Psoas muscle (tissue), 8 donors: Measurements from ENCODE around the gene ZCCHC3. TPM values are rescaled to one million over a fixed set of nuclear protein-coding genes. Genes with fewer than 3 reads are reported as not detected.
A peak's percentile ranks its signal among the peaks of the same experiment; 100 is the strongest.

ENCODE experiments used
- ATAC-seq, 4 donors: fragments of 200-7000 bp; cut with Tn5 transposase; one replicate each; pipeline ENCODE4 v1.9.1; 2020; ENCODE audit warnings: moderate library complexity in 3 of 4, mild to moderate bottlenecking in 2 of 4
- DNase-seq, 2 donors: peaks; one replicate each; pipeline ENCODE4 v3.0.0-alpha.2; 2020
- H3K27ac ChIP-seq: fragments of 200-600 bp; one replicate; pipeline ENCODE4 v1.8.0; 2022
- H3K27me3 ChIP-seq, 3 donors: fragments of 200-600 bp in 1 of 3; one replicate each; pipeline versions ENCODE4 v1.6.1 to v1.8.0; 2013 to 2022; ENCODE audit warnings: low read length in 2 of 3, mild to moderate bottlenecking in 2 of 3, moderate library complexity in 1 of 3; ENCODE audit not compliant: insufficient read depth in 3 of 3
- H3K36me3 ChIP-seq, 2 donors: fragments of 200-600 bp in 1 of 2; one replicate each; pipeline versions ENCODE4 v1.6.1 to v1.8.0; 2013 to 2022; ENCODE audit warnings: low read depth in 1 of 2, mild to moderate bottlenecking in 1 of 2, moderate library complexity in 1 of 2; ENCODE audit not compliant: insufficient read depth in 1 of 2
- H3K4me1 ChIP-seq: fragments of 200-600 bp; one replicate; pipeline ENCODE4 v1.8.0; 2022
- H3K4me3 ChIP-seq: fragments of 200-600 bp; one replicate; pipeline ENCODE4 v1.8.0; 2022; ENCODE audit warnings: mild to moderate bottlenecking
- H3K9me3 ChIP-seq: fragments of 200-600 bp; one replicate; pipeline ENCODE4 v1.8.0; 2022
- WGBS, 3 donors: extraction: QIAGEN DNeasy Blood & Tissue Kit; methylation state at CpG; one replicate each; pipeline versions ENCODE4 v1.1.6 to v1.1.7; 2013; 5-methylcytosine and 5-hydroxymethylcytosine counted together
- intact Hi-C, 2 donors: fragments of 100-400 bp; cut with DNase I; formaldehyde crosslinking; loops; one replicate each; pipeline versions ENCODE4 v1.11.0 to v1.14.2; 2022
- polyA plus RNA-seq, 3 donors: library from polyadenylated mRNA; stranded (reverse); fragments of 200-250 nt; gene quantifications; one replicate each; pipeline ENCODE4 v1.2.3, GENCODE V29; 2013
- total RNA-seq, 4 donors: library from RNA; stranded (reverse); fragmentation: NEBNext Ultra II Directional in 2 of 4; extraction: Animal tissue kit (Norgen Biotek cat#: 25700) in 2 of 4; gene quantifications; one replicate each; pipeline versions ENCODE4 v1.2.1 to v1.2.4, GENCODE V29; 2021 to 2023
- TF ChIP-seq, protein P1 (sequence below): fragments of 200-600 bp; IDR thresholded peaks from one replicate; pipeline ENCODE4 v1.8.0; 2022; ENCODE audit warnings: antibody characterized with exemption
- donor health status: healthy with polysubstance abuse.
- donor health status: DM: no; HTN: no; CAD: no; lungs with moderate emphysema.
- donor health status: Bipolar disorder and iron deficiency.
- donor health status: healthy.
- donor health status: DM: yes; HTN: yes; CAD: no.
- donor health status: DM: no; HTN: no; CAD: no.
- donor health status: DM: no; HTN: no; CAD: no.
- donor health status: DM: yes; HTN: yes; CAD: no.

ZCCHC3 gene
- total and polyA plus RNA-seq, 7 donors: 6.8 to 10.2 (median 9.3) TPM

DNA sequence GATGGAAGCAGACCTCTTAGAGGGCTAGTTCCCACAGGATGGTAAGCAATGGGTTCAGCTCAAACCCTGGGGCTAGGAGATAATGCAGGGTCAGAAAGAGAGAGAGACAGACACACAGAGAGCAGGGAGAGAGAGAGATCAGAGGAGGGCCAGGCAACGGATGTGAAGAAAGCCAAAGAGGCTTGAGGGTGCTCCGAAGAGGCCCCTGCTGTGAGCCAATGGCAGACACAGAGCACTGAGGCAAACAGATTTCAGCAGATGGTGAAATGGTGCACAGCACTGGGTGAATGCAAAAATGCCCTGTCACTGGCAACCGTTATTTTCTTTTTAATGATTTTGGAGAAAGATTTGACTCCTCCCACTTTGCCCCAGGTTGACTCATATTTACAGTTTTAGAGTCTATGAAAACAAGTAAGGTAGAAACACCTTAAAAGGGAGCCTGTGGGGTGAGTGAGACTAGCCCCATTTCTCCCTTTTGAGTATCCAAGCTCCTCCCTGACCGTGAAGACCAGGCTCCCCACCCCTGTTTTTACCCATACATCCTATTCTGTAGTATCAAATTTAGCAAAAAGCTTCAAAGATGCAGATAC lies 39.0 kb upstream of the ZCCHC3 start:
- H3K36me3 ChIP-seq: no peaks in the 10 kb centered on the region
- H3K4me1 ChIP-seq: no peaks in the 10 kb centered on the region
- intact Hi-C loops: no loop called here
- TF ChIP-seq, protein P1, sequence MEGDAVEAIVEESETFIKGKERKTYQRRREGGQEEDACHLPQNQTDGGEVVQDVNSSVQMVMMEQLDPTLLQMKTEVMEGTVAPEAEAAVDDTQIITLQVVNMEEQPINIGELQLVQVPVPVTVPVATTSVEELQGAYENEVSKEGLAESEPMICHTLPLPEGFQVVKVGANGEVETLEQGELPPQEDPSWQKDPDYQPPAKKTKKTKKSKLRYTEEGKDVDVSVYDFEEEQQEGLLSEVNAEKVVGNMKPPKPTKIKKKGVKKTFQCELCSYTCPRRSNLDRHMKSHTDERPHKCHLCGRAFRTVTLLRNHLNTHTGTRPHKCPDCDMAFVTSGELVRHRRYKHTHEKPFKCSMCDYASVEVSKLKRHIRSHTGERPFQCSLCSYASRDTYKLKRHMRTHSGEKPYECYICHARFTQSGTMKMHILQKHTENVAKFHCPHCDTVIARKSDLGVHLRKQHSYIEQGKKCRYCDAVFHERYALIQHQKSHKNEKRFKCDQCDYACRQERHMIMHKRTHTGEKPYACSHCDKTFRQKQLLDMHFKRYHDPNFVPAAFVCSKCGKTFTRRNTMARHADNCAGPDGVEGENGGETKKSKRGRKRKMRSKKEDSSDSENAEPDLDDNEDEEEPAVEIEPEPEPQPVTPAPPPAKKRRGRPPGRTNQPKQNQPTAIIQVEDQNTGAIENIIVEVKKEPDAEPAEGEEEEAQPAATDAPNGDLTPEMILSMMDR: no peak
- no peaks in the 10 kb centered on the region for H3K9me3 ChIP-seq
- DNase-seq (no peak), ATAC-seq (no peak)
- H3K4me3 ChIP-seq: no peak overlapping the region
- H3K27ac ChIP-seq: no peak overlapping the region
- 49 to 75% (median 54%) methylated on average over 4 of the region's 4 CpGs for WGBS, 3 donors
- H3K27me3 ChIP-seq: peaks cover 0 to under 1% (median 0%) of the 10 kb centered on the region in 3 donors

DNA sequence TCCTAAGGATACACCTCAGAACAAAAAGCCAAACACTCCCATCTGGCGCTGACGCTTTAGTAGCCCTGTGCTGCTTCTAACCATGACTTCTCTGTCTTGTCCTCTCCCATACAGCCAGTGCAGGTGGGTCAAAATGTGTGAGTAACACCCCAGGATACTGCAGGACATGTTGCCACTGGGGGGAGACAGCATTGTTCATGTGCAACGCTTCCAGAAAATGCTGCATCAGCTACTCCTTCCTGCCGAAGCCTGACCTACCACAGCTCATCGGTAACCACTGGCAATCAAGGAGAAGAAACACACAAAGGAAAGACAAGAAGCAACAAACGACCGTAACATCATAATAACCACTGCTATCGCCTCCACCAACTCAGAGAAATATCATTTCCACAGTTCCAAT lies 38.4 kb upstream of the ZCCHC3 start:
- WGBS, 3 donors: 39 to 51% (median 50%) methylated on average over 8 of the region's 8 CpGs
- ATAC-seq (peak in 2 of 4 donors; percentile 56), DNase-seq (no peak)
- TF ChIP-seq, protein P1: no peak
- no peak overlapping the region for H3K4me3 ChIP-seq
- H3K27me3 ChIP-seq: no peaks in the 10 kb centered on the region
- H3K9me3 ChIP-seq: no peaks in the 10 kb centered on the region
- no peaks in the 10 kb centered on the region for H3K36me3 ChIP-seq
- intact Hi-C loops: no loop called here
- H3K4me1 ChIP-seq: no peaks in the 10 kb centered on the region
- no peak overlapping the region for H3K27ac ChIP-seq

DNA sequence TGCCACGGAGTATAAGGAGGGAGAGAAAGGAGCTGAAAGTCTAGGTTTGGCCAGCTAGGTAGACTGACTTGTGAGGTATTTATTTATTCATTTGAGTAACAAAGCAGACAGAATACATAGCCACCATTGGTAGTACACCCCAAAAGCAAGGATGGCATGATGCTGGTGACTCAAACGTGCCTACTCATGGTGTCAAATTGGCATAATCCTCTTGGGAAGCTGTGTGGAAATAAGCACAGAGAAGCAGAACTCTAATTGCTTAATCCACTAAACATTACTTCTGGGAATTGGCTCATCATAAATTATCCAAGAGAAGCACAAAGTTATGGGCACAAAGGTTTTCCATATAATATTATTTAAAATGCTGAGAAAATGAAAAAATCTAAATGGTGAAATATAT lies 37.4 kb upstream of the ZCCHC3 start:
- Histone ChIP-seq H3K4me1 (no peaks in the 10 kb centered on the region), H3K27me3 (no peaks in the 10 kb centered on the region), H3K9me3 (no peaks in the 10 kb centered on the region), H3K36me3 (no peaks in the 10 kb centered on the region), H3K4me3 (no peak overlapping the region), H3K27ac (no peak overlapping the region)
- DNase-seq (no peak), ATAC-seq (no peak)
- 52 to 77% (median 63%) methylated on average over 2 of the region's 2 CpGs for WGBS, 3 donors
- TF ChIP-seq, protein P1: no peak
- intact Hi-C loops: no loop called here

DNA sequence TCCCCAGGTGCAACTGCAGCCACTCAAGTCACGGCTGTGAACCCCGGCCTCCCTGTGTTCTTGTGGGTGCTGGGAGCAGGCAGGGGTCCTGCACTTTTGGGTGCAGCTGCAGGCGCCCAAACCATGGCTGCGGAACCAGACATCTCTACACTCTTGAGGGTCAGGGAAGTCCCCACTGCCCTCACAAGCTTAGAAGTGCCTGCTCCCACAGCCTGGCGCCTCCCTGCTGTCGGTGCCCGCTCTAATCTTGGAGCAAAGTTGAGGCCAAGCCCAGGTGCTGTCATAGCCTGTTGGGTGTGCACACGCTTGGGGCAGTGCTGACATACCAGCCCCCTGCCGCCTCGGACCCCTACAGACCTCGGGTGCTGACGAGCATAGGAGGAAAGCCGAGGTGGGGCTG lies 33.7 kb upstream of the ZCCHC3 start:
- Histone ChIP-seq H3K4me3 (no peak overlapping the region), H3K27me3 (no peaks in the 10 kb centered on the region), H3K4me1 (no peaks in the 10 kb centered on the region), H3K36me3 (no peaks in the 10 kb centered on the region), H3K27ac (no peak overlapping the region), H3K9me3 (no peaks in the 10 kb centered on the region)
- WGBS, 3 donors: 71 to 82% (median 74%) methylated on average over 13 of the region's 13 CpGs
- TF ChIP-seq, protein P1: no peak
- intact Hi-C loops: no loop called here
- no peak for DNase-seq
- no peak for ATAC-seq
